ENCODE measurements around the gene TSHZ1. TPM values are rescaled to one million over a fixed set of nuclear protein-coding genes. Genes with fewer than 3 reads are reported as not detected.

Gene TSHZ1
- total RNA-seq, 1 experiment from 2014 or later = 5.6 TPM

DNA sequence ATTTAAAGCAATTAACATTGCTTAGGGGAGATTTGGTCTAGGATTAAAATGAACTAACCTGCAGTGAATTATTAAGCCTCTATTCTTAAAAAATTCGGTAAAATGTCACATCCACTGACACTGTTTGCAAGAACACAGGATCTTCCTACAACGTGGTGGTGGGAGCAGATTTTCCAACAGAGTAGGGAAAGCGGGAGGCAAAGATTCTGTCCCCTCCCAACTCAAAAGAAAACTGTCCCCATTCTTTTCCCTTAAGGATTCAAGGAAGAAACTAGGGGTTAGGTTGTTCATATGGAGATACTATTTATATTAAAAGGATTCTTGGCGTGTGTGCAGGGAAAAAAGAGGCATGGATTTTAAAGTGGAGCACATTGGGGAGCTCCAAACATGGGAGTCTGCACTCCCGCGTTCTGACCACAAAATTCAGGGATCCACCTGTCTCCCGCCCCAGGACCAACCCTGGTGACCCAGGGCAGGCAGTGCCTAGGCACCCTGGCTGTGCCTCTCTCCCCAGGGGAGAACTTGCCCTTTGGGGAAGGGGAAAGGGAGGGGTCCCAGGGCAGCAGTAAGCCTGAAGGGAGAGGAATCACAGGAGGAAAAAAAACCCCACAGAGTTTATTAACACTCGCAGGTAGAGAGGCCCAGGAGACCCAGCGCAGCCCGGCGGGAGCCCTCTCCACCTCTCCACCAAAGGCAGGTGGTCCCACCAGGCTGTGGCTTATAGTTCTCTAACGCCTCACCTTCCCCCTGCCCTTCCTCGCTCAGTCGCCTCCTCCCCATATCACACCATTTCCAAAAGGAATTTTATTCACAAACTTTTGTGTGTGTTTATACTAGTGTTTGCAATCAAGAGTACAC lies 3.9 kb upstream of the TSHZ1 start:
- no peaks in the 10 kb centered on the region for H3K9me2 ChIP-seq (replicated peaks; ENCODE audit: low read length)
- ChIA-PET POLR2A (ENCODE audit: unreplicated experiment) (no interaction called here), CTCF (no interaction called here)
- no TSS peak for BruUV-seq (replicated peaks)
- peak overlapping the region; percentile 92 for H3K4me3 ChIP-seq (ENCODE audit: low read length)
- no peak for TF ChIP-seq EZH2phosphoT487 (IDR thresholded peaks at IDR 0.05; ENCODE audit: borderline replicate concordance, low read length)
- TF ChIP-seq, protein P1, sequence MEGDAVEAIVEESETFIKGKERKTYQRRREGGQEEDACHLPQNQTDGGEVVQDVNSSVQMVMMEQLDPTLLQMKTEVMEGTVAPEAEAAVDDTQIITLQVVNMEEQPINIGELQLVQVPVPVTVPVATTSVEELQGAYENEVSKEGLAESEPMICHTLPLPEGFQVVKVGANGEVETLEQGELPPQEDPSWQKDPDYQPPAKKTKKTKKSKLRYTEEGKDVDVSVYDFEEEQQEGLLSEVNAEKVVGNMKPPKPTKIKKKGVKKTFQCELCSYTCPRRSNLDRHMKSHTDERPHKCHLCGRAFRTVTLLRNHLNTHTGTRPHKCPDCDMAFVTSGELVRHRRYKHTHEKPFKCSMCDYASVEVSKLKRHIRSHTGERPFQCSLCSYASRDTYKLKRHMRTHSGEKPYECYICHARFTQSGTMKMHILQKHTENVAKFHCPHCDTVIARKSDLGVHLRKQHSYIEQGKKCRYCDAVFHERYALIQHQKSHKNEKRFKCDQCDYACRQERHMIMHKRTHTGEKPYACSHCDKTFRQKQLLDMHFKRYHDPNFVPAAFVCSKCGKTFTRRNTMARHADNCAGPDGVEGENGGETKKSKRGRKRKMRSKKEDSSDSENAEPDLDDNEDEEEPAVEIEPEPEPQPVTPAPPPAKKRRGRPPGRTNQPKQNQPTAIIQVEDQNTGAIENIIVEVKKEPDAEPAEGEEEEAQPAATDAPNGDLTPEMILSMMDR (conservative IDR thresholded peaks at IDR 0.05; ENCODE audit: low read depth, low read length) = no peak
- no peak for TF ChIP-seq EZH2 (IDR thresholded peaks at IDR 0.05; ENCODE audit: low read length, unreplicated experiment)
- peaks cover 17% of the 10 kb centered on the region for H3K4me1 ChIP-seq (ENCODE audit: insufficient read depth, low read length)
- peaks cover 8% of the 10 kb centered on the region; the same call in 1 of the 2 replicates for H4K20me1 ChIP-seq (ENCODE audit: low read length)
- DNase-seq = no peak
- no peak overlapping the region for H2AFZ ChIP-seq (ENCODE audit: low read length)
- intact Hi-C loops (cut with micrococcal nuclease) = loop anchor here (5.0 kb wide), 1 partner anchor 554 kb away; no protein-coding TSS in a partner anchor
- peaks cover 66% of the 10 kb centered on the region for H3K79me2 ChIP-seq (ENCODE audit: low read length)
- ATAC-seq = no peak
- H3F3A ChIP-seq (ENCODE audit: low read length, unreplicated experiment) = peaks cover 9% of the 10 kb centered on the region
- no peaks in the 10 kb centered on the region for H3K36me3 ChIP-seq (ENCODE audit: low read depth, low read length)
- no peak overlapping the region for H3K27ac ChIP-seq (ENCODE audit: low read length)
- no peaks in the 10 kb centered on the region for H3K9me3 ChIP-seq (ENCODE audit: low read length)
- H3K9ac ChIP-seq (ENCODE audit: low read length) = peak overlapping the region; percentile 81; the same call in 1 of the 2 replicates
- H3K27me3 ChIP-seq (ENCODE audit: low read length) = no peaks in the 10 kb centered on the region
- H3K4me2 ChIP-seq (ENCODE audit: low read length) = peak overlapping the region; percentile 92

DNA sequence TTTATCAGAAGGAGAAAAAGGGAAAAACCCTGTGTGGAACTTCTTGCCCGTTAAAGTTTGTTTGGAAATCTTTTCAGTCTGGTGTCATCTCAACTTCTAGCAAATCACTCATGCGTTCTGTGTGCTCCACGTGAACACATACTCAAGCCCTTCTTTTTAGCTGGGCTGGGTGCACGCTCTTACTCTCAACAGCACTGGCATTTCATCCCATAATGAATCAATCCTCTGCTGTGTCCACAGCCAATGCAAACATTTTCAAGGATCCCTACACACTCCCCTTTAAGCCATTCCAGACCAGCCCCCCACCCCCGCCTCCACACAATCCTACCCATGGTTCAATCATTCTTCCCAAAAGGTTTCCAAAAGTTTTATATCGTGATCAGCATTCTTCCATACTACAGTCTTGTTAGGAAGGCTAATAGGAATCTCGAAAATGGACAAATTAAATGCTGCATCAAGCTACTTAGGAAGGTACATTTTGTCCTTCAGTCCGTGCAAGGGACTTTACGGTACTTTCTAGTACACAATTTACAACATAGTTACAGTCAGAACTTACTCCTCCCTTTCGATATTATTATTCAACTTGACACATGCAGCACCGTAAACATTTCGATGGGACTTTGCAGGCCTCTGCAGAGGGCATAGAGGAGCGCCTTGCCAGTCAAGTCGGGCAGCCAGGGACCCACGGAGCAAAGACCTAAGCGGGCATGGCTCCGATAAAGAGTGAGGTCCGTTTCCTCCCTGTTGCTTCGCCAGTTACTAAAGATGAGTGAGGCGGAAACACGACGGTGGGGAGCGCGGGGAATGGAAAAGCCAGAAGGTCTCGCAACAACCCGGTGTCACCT lies 3.1 kb upstream of the TSHZ1 start:
- H3F3A ChIP-seq (ENCODE audit: low read length, unreplicated experiment) = peaks cover 9% of the 10 kb centered on the region
- peak overlapping the region; percentile 81 for H3K9ac ChIP-seq (ENCODE audit: low read length)
- BruUV-seq (replicated peaks) = TSS peak; percentile 46
- no peak; the same call in 1 of the 2 replicates for ATAC-seq
- H2AFZ ChIP-seq (ENCODE audit: low read length) = peak overlapping the region; percentile 64
- DNase-seq = peak; percentile 41
- no peaks in the 10 kb centered on the region for H3K27me3 ChIP-seq (ENCODE audit: low read length)
- ChIA-PET POLR2A (ENCODE audit: unreplicated experiment) (interaction anchor here (0.5 to 0.6 kb wide), 2 partner anchors 201 to 289 kb away, joined by 3 read pairs; no protein-coding TSS in a partner anchor), CTCF (no interaction called here)
- TF ChIP-seq EZH2phosphoT487 (IDR thresholded peaks at IDR 0.05; ENCODE audit: borderline replicate concordance, low read length) (no peak), EZH2 (IDR thresholded peaks at IDR 0.05; ENCODE audit: low read length, unreplicated experiment) (no peak)
- TF ChIP-seq, protein P1 (conservative IDR thresholded peaks at IDR 0.05; ENCODE audit: low read depth, low read length) = no peak
- no peaks in the 10 kb centered on the region for H3K9me2 ChIP-seq (replicated peaks; ENCODE audit: low read length)
- H3K9me3 ChIP-seq (ENCODE audit: low read length) = no peaks in the 10 kb centered on the region
- peaks cover 63% of the 10 kb centered on the region for H3K79me2 ChIP-seq (ENCODE audit: low read length)
- H3K4me3 ChIP-seq (ENCODE audit: low read length) = peak overlapping the region; percentile 92
- peaks cover 21% of the 10 kb centered on the region for H3K4me1 ChIP-seq (ENCODE audit: insufficient read depth, low read length)
- H3K27ac ChIP-seq (ENCODE audit: low read length) = peak overlapping the region; percentile 89; the same call in 1 of the 2 replicates
- intact Hi-C loops (cut with micrococcal nuclease) = loop anchor here (1.0 to 5.0 kb wide), 2 partner anchors 136 to 555 kb away; no protein-coding TSS in a partner anchor
- H3K36me3 ChIP-seq (ENCODE audit: low read depth, low read length) = no peaks in the 10 kb centered on the region
- peak overlapping the region; percentile 92 for H3K4me2 ChIP-seq (ENCODE audit: low read length)
- peaks cover 8% of the 10 kb centered on the region; the same call in 1 of the 2 replicates for H4K20me1 ChIP-seq (ENCODE audit: low read length)

Data from PC-3 (cell line).